Upper lobe of left lung (tissue), 6 donors: Measurements from ENCODE around the gene USP34. TPM values are rescaled to one million over a fixed set of nuclear protein-coding genes. Genes with fewer than 3 reads are reported as not detected.
A peak's percentile ranks its signal among the peaks of the same experiment; 100 is the strongest.

Experiments used
- ATAC-seq, 2 donors: fragments of 200-7000 bp; cut with Tn5 transposase; one replicate each; pipeline ENCODE4 v1.9.1; 2022; ENCODE audit warnings: mild to moderate bottlenecking in 2 of 2, moderate library complexity in 2 of 2; ENCODE audit not compliant: low FRiP score in 2 of 2
- DNase-seq, 2 donors: peaks; one replicate each; pipeline ENCODE4 v3.0.0-alpha.2; 2019 to 2020
- H3K27ac ChIP-seq, 4 donors: fragments of 200-600 bp; sonication (generic); one replicate each; pipeline ENCODE4 v1.5.1; 2016 to 2019
- H3K27me3 ChIP-seq, 4 donors: fragments of 200-600 bp; sonication (generic); one replicate each; pipeline ENCODE4 v1.5.1; 2017 to 2019
- H3K36me3 ChIP-seq, 4 donors: fragments of 200-600 bp; sonication (generic); one replicate each; pipeline ENCODE4 v1.5.1; 2016 to 2019
- H3K4me1 ChIP-seq, 4 donors: fragments of 200-600 bp; sonication (generic); one replicate each; pipeline ENCODE4 v1.5.1; 2018 to 2019
- H3K4me3 ChIP-seq, 4 donors: fragments of 200-600 bp; sonication (generic); one replicate each; pipeline ENCODE4 v1.5.1; 2017 to 2019; ENCODE audit warnings: mild to moderate bottlenecking in 2 of 4, moderate library complexity in 1 of 4
- H3K9me3 ChIP-seq, 4 donors: fragments of 200-600 bp; sonication (generic); one replicate each; pipeline ENCODE4 v1.5.1; 2018 to 2019
- EP300 ChIP-seq, 4 donors: sonication (generic); formaldehyde crosslinking; IDR thresholded peaks; one replicate each; pipeline ENCODE4 v1.5.1; 2017; ENCODE audit warnings: antibody characterized with exemption in 4 of 4, control low read depth in 2 of 4
- POLR2A ChIP-seq, 4 donors: fragments of 450-650 bp; IDR thresholded peaks; one replicate each; pipeline ENCODE4 v1.5.1; 2016 to 2017; ENCODE audit warnings: antibody characterized with exemption in 4 of 4, mild to moderate bottlenecking in 2 of 4
- POLR2AphosphoS5 ChIP-seq, 2 donors: sonication (generic); formaldehyde crosslinking; IDR thresholded peaks; one replicate each; pipeline ENCODE4 v1.5.1; 2017; ENCODE audit warnings: antibody characterized with exemption in 2 of 2
- WGBS, 2 donors: methylation state at CpG; one replicate each; pipeline ENCODE4 v1.1.5; 2017 to 2018; 5-methylcytosine and 5-hydroxymethylcytosine counted together
- total RNA-seq, 6 donors: library from RNA; depleted of rRNA in 4 of 6; stranded (reverse); fragments of >200 nt in 4 of 6; gene quantifications; one replicate each; pipeline versions ENCODE4 v1.1.0 to v1.2.1, GENCODE V29; 2016 to 2021
- TF ChIP-seq, protein P1 (sequence below), 6 experiments: fragments of 450-650 bp in 4 of 6; fragments of 200-600 bp in 2 of 6; sonication (generic) in 2 of 6; IDR thresholded peaks; one replicate each; pipeline ENCODE4 v1.5.1; 2016 to 2019; ENCODE audit warnings: antibody characterized with exemption in 6 of 6
- donor health status: DM: no; HTN: no; CAD: no; lungs with moderate emphysema.
- donor health status: DM: no; HTN: yes; CAD: no; lungs with severe emphysema.

The USP34 gene
- total RNA-seq, 6 donors from 2014 or later = 73.8 to 223 (median 114) TPM

DNA sequence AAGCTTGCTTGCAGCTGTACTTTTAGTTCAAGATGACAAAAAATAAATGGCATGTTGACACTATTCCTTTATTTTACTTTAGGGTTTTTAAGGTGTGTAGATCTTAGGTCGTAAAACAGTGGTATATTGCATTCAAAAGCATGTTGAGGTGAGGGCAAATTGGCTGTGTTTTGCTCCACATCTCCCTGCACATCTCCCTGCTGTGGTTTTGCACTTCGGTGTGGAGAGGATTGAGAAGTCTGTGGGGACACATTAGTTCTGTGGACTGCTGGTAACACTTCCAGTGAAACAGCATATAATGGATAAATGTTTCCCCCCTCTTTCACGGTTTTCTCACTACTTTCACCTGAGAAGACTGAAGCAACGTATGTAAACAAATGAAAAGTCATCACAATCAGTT, 283.8 kb downstream of the USP34 start:
- no peak for TF ChIP-seq POLR2A (IDR thresholded peaks at IDR 0.05)
- no peak for TF ChIP-seq EP300 (IDR thresholded peaks at IDR 0.05)
- no peak for TF ChIP-seq POLR2AphosphoS5 (IDR thresholded peaks at IDR 0.05)
- TF ChIP-seq, protein P1, sequence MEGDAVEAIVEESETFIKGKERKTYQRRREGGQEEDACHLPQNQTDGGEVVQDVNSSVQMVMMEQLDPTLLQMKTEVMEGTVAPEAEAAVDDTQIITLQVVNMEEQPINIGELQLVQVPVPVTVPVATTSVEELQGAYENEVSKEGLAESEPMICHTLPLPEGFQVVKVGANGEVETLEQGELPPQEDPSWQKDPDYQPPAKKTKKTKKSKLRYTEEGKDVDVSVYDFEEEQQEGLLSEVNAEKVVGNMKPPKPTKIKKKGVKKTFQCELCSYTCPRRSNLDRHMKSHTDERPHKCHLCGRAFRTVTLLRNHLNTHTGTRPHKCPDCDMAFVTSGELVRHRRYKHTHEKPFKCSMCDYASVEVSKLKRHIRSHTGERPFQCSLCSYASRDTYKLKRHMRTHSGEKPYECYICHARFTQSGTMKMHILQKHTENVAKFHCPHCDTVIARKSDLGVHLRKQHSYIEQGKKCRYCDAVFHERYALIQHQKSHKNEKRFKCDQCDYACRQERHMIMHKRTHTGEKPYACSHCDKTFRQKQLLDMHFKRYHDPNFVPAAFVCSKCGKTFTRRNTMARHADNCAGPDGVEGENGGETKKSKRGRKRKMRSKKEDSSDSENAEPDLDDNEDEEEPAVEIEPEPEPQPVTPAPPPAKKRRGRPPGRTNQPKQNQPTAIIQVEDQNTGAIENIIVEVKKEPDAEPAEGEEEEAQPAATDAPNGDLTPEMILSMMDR (IDR thresholded peaks at IDR 0.05) = no peak

GRCh38 chr2:61185231-61185728, 285.6 kb downstream of the USP34 start:
- H3K9me3 ChIP-seq = no peaks in the 10 kb centered on the region
- H3K27ac ChIP-seq = no peak overlapping the region
- DNase-seq (no peak), ATAC-seq (no peak)
- H3K4me3 ChIP-seq = no peak overlapping the region
- H3K4me1 ChIP-seq = peaks cover 14 to 22% (median 18%) of the 10 kb centered on the region in 4 donors
- TF ChIP-seq, protein P1 (IDR thresholded peaks at IDR 0.05) = no peak
- no peak for TF ChIP-seq EP300 (IDR thresholded peaks at IDR 0.05)
- no peak for TF ChIP-seq POLR2AphosphoS5 (IDR thresholded peaks at IDR 0.05)
- no peak for TF ChIP-seq POLR2A (IDR thresholded peaks at IDR 0.05)
- no peaks in the 10 kb centered on the region for H3K27me3 ChIP-seq
- H3K36me3 ChIP-seq = peaks cover 42 to 99% (median 78%) of the 10 kb centered on the region in 4 donors

More for the DNA sequence above, 283.8 kb downstream of the USP34 start:
- Histone ChIP-seq H3K4me3 (no peak overlapping the region), H3K9me3 (no peaks in the 10 kb centered on the region), H3K27ac (no peak overlapping the region), H3K4me1 (peaks cover 0 to 5% (median 3%) of the 10 kb centered on the region in 4 donors), H3K27me3 (no peaks in the 10 kb centered on the region), H3K36me3 (peaks cover 44 to 100% (median 71%) of the 10 kb centered on the region in 4 donors)
- ATAC-seq = no peak
- no peak for DNase-seq
- WGBS, 2 donors = 87 to 89% methylated on average over 4 of the region's 4 CpGs

DNA sequence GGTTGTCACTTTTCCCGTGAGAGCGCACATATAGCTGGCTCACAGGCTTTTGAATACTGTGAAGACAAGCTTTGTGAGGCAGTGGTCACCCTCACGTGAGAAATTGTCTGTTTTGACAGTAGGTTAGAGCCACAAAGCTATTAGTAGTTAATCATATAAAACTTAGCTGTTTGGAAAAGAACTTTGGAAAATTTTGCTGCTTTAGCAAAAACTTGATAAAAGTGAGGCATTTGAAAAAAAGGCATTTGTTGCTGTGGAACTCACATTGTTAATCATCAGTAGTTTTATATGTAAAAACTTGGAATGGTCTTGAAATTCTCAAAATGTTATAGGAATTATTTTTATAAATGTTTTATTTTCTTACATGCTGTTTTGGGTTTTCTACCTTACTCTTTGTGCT, 286.6 kb downstream of the USP34 start:
- ATAC-seq = no peak
- TF ChIP-seq, protein P1 (IDR thresholded peaks at IDR 0.05) = no peak
- no peak for TF ChIP-seq POLR2A (IDR thresholded peaks at IDR 0.05)
- no peak for TF ChIP-seq POLR2AphosphoS5 (IDR thresholded peaks at IDR 0.05)
- no peak for TF ChIP-seq EP300 (IDR thresholded peaks at IDR 0.05)
- Histone ChIP-seq H3K36me3 (peaks cover 37 to 89% (median 71%) of the 10 kb centered on the region in 4 donors), H3K4me1 (peaks cover 24 to 32% (median 28%) of the 10 kb centered on the region in 4 donors), H3K9me3 (no peaks in the 10 kb centered on the region), H3K4me3 (no peak overlapping the region), H3K27ac (no peak overlapping the region), H3K27me3 (no peaks in the 10 kb centered on the region)
- 89 to 100% methylated on average over 3 of the region's 3 CpGs for WGBS, 2 donors
- DNase-seq = no peak

DNA sequence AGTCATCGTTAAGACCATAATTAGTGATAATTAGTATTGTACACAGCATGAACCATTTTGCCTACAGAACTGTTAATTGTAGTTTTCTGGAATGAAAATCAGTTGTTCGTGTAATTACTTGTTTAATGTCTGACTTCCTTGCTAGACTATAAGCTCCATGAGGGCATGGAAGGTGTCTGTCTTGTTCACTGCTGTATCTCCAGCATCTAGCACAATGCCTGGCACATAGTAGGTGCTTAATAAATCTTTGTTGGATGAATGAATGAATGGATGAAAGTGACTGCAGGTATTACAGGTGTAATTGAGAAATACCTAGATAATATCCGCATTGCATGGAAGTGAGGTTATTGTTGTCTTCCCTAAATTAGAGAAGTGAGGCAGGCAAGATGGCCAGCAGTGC, 287.1 kb downstream of the USP34 start:
- ATAC-seq = no peak
- TF ChIP-seq EP300 (IDR thresholded peaks at IDR 0.05) = no peak
- TF ChIP-seq, protein P1 (IDR thresholded peaks at IDR 0.05) = no peak
- no peak for TF ChIP-seq POLR2AphosphoS5 (IDR thresholded peaks at IDR 0.05)
- TF ChIP-seq POLR2A (IDR thresholded peaks at IDR 0.05) = no peak
- Histone ChIP-seq H3K4me1 (peaks cover 29 to 37% (median 33%) of the 10 kb centered on the region in 4 donors), H3K4me3 (no peak overlapping the region), H3K27me3 (no peaks in the 10 kb centered on the region), H3K9me3 (no peaks in the 10 kb centered on the region), H3K27ac (no peak overlapping the region), H3K36me3 (peaks cover 37 to 85% (median 68%) of the 10 kb centered on the region in 4 donors)
- no peak for DNase-seq
- WGBS, 2 donors = 97 to 98% methylated on average over 3 of the region's 3 CpGs

- Histone ChIP-seq H3K9me3 (no peaks in the 10 kb centered on the region), H3K4me1 (peaks cover 38 to 45% (median 41%) of the 10 kb centered on the region in 4 donors), H3K27me3 (no peaks in the 10 kb centered on the region), H3K36me3 (peaks cover 31 to 67% (median 53%) of the 10 kb centered on the region in 4 donors), H3K4me3 (no peak overlapping the region), H3K27ac (peak overlapping the region in 1 of 4 donors; percentile 13)
- DNase-seq = no peak
- WGBS, 2 donors = 80 to 81% methylated on average over 6 of the region's 6 CpGs
- TF ChIP-seq POLR2A (IDR thresholded peaks at IDR 0.05) (no peak), EP300 (IDR thresholded peaks at IDR 0.05) (no peak), POLR2AphosphoS5 (IDR thresholded peaks at IDR 0.05) (no peak)
- TF ChIP-seq, protein P1 (IDR thresholded peaks at IDR 0.05) = no peak
- ATAC-seq = no peak
Measured at GRCh38 chr2:61182059-61182383, 288.9 kb downstream of the USP34 start.
